SIG-M5 treated with dmso at 0.1 percent for 504 hours (cell line): ENCODE measurements around the gene ATXN7.

Source experiments
- DNase-seq: peaks from one replicate; lab custom pipeline; 2025; ENCODE audit not compliant: unreplicated experiment; lab: John Stamatoyannopoulos, UW

Gene ATXN7

GRCh38 chr3:64016941-64017620 is 153.4 kb downstream of the ATXN7 start:
- DNase-seq: no peak

- no peak for DNase-seq
Measured at GRCh38 chr3:64019271-64019670, 155.6 kb downstream of the ATXN7 start.

DNA sequence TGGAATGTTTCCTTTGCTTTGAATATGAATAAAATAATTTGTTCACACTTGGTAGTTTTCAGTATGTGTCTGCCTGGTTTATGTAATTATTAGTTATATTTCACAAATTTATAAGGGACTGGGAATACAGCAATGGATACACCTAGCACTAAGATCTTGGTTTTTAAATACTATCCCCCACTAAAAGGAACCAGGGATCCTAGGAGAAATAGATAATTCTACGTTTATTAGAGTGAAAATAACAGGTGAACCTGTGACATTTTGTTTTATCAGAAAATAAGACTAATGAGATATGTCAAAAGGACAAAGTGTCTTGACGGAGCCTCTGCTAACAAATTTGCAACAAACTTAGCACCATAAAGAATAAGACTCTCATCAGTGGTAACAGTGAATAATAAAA is 156.2 kb downstream of the ATXN7 start:
- DNase-seq: no peak

DNA sequence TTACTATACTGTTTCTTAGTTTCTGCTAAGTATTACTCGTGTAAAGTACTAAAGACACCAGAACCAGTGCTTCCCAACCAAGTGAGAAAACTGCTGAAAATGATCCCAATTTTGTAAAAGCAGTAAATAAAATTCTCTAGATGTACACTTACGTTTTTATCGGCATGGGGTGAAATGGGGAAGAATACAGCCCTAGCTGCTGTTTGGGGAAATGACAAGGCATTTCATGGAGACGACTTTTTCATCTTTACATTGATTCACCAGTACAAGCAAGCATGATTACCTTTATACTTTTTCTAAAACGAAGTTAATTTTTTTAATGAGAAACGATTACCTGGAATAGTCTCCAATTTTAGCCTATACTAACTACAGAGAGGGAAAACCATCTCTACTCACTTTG is 158.3 kb downstream of the ATXN7 start:
- DNase-seq: peak; percentile 71

DNA sequence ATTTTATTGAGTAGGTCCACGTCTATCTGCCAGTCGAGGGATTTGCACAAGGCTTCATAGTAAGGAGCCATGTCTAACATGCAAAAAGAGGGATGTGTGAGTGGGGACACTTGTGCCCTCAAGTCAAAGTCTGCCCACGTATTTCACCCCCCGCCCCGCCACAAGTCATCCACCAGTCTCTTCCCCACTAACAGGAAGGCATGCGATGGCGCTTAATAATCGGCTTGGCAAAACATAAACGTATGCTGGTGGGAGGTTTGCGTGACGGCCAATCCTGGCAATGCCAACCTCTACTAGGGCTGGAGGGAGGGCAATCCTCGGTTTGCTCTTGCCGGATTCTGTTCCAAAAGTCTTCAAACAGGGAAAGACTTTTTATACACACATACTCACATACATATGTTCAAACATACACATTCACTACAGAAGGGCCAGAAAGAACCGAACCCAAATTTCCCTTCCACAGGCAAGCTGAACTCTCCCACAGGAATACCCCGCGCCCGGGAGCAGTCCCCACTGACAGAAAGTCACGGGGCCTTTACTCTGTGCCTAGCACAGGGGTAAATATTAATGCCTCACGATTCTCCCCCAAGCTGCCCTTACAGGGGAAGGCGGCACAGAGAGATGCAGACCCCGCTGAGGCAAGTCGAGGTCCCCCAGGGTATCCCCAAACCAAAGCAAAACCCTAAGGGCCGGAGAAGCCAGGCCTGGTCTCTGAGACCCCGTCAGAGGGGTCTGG is 159.0 kb downstream of the ATXN7 start:
- DNase-seq: peak; percentile 63

DNA sequence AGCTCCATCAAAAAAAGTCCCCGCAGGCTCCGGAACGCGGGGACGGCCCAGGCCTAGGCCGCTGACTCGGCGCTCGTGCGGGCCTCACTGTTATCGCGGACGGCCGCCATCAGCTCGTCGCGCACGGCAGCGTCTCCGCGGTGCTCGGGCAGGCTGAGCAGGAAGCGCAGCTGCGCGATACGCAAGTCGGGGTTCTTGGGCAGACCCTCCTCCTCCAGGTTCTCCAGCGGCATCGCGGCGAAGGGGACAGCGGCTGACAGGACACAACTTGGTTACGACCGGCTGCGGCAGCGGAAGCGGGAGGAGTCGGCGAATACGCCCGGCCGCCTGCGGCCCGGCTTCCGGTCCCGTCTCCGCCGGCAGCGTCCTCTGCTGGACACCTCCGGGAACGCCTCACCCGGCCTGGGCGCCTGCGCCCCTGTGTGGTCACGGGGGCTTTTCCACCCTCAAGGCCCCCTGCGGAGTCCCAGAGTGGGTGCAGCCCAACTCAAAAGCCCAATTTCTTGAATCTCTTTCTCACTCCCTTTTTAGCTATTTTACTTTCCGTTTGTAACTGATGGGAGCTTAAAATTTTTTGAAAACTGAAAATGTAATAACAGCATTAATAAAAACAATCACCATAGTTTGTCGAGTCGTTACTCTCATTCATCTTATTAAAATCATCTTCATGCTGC is 159.7 kb downstream of the ATXN7 start, which contains the start of gene PSMD6:
TSS of gene PSMD6 (minus strand) at position 308 of the 674 bp plus-strand sequence. CDS start at position 233, 75 bp downstream.
- peak; percentile 99 for DNase-seq

GRCh38 chr3:64023861-64024223 is 160.2 kb downstream of the ATXN7 start:
- DNase-seq: no peak

GRCh38 chr3:64026346-64026745 is 162.7 kb downstream of the ATXN7 start:
- DNase-seq: no peak

DNA sequence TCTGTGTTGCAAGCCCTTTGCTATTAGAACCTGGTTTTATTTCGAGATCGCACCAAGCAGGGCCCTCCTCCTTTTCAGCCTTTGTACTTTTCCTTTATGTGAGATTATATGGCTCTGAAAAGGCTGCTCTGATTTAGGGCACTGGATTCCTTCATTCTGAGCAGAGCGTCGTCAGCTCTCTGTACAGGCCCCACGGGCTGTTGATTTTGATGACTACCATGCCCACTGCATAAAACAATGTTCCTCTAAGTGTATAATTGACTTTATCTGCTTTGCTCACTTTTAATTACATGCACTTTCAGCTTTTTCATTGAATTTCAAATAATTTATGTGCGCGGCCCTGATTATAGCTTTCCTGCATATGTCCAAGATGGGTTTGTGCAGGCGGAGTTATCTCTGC is 164.0 kb downstream of the ATXN7 start:
- DNase-seq: no peak

GRCh38 chr3:64028754-64029153 is 165.1 kb downstream of the ATXN7 start:
- DNase-seq: no peak

GRCh38 chr3:64029287-64029686 is 165.6 kb downstream of the ATXN7 start:
- DNase-seq: no peak

GRCh38 chr3:64030741-64031140 is 167.1 kb downstream of the ATXN7 start:
- DNase-seq: peak; percentile 97

GRCh38 chr3:64031540-64032508 is 168.2 kb downstream of the ATXN7 start:
- DNase-seq: no peak

DNA sequence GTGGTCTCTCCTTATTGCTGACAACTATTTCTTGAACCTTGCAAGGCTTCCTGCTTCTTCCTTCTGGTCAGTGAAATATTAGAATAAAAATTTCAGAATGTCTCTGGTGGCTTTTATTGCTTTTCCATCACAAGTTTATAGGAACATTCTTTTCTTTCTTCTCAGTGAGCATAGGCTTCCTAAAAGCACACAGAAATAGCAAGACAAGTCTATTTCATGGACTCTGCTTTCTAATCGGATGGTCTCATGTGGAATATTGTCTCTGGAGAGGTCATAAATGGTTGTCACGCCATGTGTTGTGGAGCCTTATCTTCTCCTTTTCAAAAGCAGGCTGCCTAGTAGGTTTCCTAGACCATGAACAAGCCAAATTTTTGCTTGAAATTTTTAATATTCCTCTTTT is 169.4 kb downstream of the ATXN7 start:
- DNase-seq: no peak

DNA sequence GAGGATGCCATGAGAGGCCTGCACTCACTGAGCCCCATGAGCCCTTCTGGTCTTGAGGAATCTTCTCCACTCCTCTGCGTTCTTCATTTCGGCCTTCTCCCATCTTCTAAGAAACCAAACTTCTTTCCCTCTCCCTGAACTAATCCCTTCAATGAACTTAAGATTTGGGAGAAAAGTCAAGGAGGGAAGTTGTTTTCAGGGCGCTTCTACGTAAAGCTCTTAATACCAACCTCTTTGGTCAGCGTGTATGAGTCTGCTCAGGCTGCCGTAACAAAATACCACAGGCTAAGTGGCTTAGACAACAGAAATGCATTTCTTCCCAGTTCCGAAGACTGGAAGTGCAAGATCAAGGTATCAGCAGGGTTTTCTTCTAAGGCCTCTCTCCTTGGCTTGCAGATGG is 173.4 kb downstream of the ATXN7 start:
- no peak for DNase-seq

DNA sequence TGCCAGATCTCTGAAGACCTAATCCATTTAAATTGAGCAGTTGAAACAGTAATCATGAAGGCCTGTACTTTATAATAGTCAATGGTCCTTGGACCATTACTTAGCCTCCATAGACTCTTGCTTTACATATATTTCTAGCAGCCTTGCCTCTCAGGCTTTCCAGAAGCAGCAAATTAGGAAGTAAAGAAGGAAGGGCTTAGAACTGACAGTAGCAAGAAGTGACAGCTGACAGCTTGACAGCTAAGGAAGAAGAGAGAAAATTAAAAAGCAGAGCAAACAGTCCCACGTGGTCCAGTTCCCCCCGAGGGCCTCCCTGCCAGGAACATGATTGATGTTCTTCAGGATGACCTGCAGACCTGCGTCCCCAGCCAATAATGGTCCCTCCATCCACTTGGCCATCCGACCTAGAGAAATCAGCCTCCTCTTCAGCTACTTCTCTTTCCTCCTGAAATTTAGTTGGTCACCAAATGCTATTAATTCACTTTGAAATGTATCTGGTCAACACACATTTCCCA is 174.6 kb downstream of the ATXN7 start:
- no peak for DNase-seq

DNA sequence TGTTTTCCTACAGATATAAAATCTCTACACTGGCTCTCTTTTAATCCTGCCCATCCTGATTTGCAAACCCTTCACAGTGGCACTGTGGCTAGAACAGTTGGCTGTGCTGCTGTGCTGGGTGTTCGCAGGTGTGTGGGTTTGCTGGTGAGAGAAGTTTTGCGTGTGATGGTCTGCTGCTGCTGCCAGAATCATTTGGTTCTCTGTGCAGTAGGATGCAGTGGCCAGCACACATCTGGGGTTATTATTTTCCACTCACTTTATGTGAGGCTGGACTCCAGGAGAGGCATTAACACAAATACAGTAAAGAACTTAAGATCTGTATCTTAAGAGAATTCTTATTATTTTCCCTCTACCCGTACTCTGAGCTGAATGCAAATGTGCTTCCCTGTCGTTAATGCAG is 175.7 kb downstream of the ATXN7 start:
- DNase-seq: no peak

DNA sequence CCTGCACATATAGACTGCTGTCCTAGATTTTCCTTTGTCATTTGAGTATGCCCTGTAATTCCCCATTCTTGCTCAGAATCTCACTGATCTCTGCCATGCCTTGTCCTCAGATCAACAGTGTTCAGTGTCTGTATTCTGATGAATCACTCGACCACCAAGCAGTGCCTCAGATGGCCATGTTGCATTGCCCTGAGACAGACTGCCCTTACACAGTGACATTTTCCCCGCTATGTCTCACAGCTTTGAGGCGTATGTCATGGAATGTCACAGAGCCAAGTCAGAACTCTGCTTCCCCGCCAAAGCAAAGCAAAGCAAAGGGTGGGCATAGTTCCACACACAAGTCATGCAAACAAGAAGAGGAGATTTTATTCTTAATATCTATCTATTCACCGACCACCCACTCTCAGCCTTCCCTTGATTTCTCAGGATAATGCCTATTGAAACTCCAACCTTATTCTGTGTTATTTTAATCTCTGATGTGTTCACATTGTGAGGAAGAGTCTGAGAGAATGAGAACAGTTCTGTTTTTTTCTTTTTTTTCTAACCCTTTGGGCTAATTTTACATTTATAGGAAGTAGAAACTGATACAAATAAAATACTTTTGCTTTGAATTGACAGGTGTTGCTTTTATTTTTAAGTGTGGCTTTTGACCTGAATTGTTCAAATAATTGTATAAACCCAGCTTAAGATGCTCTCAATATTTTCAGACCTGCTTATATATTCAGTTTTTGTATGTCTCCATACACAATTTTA is 176.5 kb downstream of the ATXN7 start:
- DNase-seq: no peak

DNA sequence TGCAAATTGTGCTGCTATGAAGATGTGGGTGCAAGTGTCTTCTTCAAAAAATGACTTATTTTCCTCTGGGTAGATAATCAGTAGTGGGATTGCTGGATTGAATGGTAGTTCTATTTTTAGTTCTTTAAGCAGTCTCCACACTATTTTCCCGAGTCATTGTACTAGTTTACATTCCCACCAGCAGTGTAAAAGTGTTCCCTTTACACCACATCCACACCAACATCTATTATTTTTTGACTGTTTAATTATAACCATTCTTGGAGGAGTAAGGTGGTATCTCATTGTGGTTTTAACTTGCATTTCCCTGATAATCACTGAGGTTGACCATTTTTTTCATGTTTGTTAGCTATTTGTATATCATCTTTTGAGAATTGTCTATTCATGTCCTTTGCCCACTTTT is 179.3 kb downstream of the ATXN7 start:
- DNase-seq: no peak

GRCh38 chr3:64046592-64046991 is 182.9 kb downstream of the ATXN7 start:
- no peak for DNase-seq
